Endometrial microvascular endothelial cells (primary cell): ENCODE data around the gene SLC22A5. TPM values are rescaled to one million over a fixed set of nuclear protein-coding genes. Genes with fewer than 3 reads are reported as not detected.

Experiments used
- in situ Hi-C: cut with HindIII; loops from 2 replicates; pipeline ENCODE4 v1.10.0; 2017; ENCODE audit warnings: low sequenced_read_pairs, low pct_unique_long_range_greater_than_20kb; ENCODE audit errors: inconsistent ontology term
- total RNA-seq: library from RNA; depleted of rRNA; stranded (reverse); fragments of >200 nt; gene quantifications from one replicate; pipeline ENCODE4 v1.2.3, GENCODE V29; 2015; ENCODE audit errors: inconsistent ontology term

SLC22A5 gene
- total RNA-seq, 1 donor from 2014 or later: 4.1 TPM

DNA sequence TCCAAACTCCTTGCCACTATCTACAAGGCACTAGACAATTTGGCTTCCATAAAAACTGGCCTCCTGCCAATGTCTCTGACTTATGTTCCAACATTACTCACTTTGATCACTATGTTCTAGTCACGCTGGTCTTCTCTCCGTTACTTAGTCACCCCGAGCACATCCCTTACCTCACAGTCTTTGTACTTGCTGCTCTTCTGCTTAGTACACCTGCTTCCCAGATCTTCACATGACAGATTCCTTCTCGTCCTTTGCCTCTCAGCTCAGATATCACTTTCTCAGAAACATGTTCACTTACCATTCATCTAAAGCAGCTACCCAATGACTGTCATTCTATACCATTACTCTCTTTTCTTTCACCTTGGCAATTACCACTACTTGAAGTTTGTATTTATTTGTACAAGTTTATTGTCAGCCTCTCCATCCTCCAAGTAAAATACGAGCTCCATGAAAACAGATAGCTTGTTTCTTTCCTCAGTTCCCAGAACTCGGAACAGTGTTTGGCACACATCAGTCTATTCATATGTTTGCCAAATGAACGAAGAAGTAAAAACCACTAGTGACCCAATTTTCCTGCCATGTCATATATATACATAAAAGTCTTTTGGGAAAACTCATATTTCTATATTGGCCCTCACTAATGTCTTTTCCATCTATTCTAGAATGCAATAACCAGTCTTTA is 5.9 kb upstream of the SLC22A5 start:
- in situ Hi-C loops: no loop called here

DNA sequence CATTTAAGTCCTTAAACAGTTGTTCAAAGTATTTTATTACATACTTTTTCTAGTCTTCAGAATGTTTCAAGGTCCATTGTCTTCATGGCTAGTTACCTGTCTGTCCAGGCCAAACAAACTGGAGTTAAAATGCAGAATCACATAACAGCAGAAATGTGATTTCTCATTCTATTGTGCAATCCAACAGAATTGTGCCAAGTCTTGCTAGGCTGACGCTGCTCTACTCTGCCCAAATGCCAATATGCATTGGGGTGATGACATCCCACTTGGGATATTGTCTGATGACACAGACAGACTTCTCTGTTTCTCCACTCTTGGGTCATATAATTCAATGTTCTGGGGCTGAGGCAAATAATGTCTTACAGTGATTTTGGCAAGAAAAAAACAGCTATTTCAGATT is 5.2 kb upstream of the SLC22A5 start:
- in situ Hi-C loops: no loop called here

DNA sequence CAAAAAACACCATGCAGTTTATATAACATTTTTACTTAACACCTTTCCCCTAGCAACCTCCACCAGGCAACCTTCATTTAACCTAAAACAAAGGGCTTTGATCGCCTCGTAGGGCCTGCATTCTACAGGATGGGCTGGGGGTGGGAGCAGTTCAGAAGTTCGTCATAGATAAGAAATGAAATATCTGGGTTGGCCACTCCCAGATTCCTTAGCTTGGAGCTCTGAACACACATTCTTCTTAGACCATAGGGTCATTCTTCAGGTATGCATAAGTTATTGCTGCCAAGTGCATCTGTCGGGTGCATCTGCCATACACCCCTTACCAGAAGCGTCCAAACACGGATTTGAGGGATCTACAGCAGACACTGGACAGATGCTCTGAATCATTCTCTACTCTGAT is 4.3 kb upstream of the SLC22A5 start:
- in situ Hi-C loops: no loop called here

DNA sequence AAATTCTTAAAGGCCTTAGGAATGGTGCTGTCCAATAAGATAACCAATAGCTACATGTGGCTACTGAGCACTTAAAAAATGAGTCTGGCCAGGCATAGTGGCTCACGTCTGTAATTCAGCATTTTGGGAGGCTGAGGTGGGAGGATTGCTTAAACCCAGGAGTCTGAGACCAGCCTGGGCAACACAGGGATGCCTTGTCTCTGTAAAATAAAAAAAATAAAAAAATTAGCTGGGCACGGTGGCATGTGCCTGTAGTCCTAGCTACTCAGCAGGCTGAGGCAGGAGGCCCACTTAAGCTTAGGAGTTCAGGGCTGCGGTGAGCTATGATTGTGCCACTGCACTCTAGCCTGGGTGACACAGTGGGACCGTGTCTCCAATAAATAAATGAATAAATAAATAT is 1.3 kb upstream of the SLC22A5 start:
- in situ Hi-C loops: no loop called here

DNA sequence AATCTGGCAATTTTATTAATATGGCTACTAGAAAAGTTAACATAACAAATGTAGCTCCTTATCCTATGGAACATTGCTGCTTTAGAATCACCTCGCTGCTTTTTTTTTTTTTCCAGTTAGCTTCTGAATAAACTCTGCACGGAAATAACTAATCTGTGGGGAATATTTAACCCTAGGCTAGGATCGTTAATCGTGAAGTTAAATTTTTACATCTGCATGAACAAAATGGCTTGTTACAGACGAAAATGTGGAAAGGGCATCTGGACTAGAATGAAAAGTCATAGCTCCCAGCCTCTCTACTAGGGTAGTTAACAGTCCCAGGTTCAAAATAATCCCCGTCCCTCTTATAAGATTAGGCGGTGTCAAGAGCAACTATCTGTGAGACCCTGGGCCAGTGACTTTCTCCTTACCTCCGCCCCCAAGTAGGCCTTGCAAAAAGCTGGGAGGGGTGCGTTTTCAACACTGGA is 470 bp upstream of the SLC22A5 start:
- in situ Hi-C loops: no loop called here

DNA sequence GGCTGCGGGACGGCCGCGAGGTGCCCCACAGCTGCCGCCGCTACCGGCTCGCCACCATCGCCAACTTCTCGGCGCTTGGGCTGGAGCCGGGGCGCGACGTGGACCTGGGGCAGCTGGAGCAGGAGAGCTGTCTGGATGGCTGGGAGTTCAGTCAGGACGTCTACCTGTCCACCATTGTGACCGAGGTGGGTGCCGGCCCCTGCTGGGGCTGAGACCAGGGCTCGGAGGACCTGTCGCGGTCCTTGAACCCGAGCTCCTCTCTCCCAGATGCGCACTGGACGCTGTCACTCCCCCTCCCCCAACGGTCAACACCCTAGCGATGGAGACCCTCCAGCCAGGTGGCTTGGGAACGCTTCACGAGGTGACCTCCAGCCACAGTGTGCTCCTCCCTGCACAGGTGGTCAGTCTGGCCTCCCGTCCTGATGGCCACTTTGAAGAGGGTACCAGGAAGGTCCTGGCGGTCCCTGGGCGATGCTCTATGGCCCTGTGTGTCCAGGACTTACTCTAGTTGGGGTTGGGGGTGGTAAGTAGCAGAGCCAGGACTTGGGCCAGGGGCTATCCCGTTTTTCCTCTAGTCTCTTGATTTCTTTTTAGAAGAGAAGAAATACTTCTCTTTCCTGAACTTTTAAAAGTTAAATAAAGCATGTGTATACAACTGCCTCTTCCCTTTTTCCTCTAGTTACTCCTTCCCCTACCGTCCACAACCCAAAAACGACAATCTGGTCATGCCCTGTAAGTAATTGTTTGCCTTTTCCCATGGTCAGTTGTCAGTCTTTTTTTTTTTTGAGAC is 866 bp downstream of the SLC22A5 start:
- in situ Hi-C loops: no loop called here

DNA sequence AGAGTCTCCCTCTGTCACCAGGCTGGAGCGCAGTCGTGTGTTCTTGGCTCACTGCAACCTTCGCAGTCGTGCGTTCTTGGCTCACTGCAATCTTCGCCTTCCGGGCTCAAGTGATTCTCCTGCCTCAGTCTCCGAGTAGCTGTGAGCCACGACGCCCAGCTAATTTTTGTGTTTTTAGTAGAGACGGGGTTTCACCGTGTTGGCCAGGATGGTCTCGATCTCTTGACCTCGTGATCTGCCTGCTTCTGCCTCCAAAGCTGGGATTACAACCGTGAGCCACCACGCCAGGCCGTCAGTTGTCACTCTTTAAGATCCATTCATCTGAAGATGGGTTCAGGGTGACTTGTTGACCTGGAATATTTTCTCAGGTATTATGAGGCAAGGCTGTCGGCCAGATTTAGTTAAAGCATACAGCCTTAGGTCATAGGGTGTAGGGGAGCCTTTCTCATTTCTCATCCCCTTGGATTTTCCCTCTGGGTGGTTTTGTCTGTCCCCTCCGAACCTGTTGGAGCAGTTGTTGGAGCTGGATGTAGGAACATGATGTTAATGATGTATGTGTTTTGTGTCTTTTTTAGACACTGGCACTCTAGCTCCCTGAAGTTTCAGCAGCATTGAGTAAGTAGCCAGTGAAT is 1.6 kb downstream of the SLC22A5 start:
- in situ Hi-C loops: no loop called here

DNA sequence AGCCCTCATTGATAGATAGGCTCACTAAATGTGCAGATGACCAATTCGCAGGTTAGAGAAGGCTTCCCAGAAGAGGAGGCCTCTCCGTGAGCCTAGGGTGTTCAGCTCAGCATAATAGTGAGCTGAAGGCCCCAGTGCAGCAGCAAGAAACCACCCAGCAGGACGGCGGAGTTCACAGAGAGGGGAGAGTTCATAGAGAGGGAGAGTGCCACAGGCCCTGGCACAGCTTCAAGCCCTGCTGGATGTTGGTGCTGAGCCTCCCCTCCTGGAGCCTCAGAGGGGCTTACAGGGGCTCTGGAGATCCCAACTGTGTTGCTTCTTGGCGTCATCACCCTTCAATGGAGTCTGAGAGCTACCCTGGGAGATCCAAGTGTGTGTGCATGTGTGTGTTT is 2.1 kb downstream of the SLC22A5 start:
- in situ Hi-C loops: no loop called here

DNA sequence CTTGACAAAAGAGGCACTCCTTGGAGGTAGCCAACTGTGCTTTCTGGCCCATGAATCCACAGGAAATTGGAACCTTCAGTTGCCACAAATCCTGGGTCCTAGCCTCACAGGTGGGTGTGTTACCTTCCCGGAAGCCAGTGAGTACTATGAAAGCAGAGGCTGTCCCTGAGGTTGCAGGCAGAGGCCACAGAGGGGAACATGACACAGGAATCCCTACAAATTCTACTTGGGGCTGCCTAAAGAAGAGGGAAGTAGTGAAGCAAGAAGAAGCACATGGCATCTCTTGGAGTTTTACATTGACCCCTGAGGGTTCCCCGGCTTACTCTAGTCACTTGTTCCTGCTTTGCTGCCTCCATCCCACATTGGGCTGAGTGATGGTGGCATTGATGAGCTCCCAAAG is 2.6 kb downstream of the SLC22A5 start:
- in situ Hi-C loops: no loop called here

DNA sequence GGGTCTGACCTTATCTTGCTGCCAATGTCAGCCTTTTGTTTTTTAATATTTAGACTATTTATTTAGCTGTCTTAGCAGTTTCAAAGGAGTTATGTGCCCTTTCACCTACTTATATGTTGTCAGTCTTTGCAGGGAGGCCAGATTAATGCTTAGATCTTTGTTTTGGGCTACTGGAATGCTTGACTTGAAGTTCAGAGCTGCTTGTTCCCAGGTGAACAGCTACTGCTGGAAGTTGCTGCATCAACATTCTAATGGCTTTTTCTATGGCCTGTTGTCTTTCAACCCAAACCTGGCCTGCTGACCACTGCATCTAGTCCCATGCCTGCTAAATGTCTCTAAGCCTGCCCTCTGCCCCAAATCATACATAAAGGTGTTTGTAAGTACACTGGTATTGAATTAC is 3.0 kb downstream of the SLC22A5 start:
- in situ Hi-C loops: no loop called here

DNA sequence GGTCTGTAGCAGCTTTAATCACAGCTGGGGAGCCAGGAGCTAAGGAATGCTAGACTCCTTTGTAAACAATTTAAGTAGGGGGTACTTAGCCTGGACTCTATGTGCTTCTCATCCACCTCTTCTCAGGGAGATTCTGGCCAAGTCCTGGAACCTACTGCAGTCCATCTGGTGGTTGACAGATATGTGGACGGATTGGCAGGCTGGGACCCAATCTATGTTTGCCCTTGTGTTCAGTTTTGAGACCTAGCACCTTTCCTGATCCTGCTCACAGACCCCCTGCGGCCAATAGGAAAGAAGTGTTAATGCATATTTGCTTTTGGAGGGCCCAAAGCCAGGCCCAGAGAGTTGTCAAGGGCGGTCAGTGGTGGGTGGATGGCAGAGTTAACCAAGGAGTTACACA is 6.4 kb downstream of the SLC22A5 start:
- in situ Hi-C loops: loop anchor here (25.0 kb wide), 1 partner anchor 486 kb away; the partner anchor contains the start of genes GDF9, LEAP2 and UQCRQ

DNA sequence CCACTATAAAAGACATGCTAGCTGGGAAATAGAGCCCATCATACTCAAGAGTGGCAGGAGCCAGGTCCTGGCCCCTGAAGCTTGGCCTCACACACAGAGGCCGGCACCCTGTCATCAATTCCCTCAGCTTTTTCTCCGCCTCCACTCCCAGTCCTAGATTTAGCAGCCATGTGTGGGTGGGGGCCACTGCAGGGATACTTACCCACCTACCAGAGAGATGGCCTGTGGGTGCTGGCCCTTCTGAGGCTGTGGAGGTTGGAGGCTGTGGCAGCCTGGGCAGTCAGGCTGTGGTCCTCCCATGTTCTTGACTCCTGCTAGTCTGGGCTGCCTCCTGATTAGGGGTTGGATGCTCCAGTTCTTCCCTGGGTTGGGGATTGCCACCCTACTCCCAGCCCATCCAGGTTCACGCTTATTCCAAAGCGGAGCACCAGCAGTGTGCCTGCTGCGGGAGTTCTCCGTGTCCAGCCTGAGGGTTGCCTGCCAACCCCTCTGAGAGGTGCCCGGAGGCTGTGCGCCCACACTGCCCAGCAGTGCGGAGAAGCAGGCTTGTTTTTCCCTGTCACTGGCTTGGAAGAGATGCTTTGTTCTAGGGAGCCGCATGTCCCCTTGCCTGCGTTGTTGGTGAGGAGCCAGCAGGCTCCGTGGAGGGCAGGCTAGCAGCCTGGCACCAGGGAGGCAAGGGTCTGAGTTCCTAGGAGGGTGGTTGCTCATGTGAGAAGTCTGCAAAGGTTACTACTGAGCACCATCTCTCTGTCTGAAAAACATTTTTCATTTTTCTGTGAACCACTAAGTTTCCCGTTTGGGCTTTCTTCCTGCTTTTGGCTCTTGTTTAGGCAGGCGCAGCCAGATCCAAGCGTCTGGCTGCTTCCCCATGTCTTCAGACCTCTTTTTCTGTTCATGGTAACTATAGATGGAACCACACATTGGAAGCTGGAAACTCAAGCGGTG is 7.5 kb downstream of the SLC22A5 start:
- in situ Hi-C loops: loop anchor here (25.0 kb wide), 1 partner anchor 485 kb away; the partner anchor contains the start of genes GDF9, LEAP2 and UQCRQ

DNA sequence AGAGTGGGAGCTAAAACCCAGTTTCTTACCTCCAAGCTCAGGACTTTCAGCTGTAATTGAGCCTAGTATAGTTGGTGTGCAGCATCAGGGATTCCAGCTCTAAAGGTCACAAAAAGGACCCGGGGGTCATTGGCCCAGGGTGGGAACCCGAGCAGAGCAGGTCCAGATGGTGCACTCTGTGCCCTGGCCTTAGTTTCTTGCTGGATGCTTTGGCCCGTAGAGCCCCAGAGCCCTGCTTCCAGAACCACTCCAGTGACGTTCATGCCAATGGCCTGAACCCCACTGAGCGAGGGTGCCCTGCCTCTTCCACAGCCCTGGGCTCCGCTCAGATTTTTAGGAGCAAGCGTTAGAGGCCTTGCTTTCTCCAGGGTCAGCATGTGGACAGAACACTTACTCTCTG is 8.2 kb downstream of the SLC22A5 start:
- in situ Hi-C loops: loop anchor here (25.0 kb wide), 1 partner anchor 485 kb away; the partner anchor contains the start of genes GDF9, LEAP2 and UQCRQ

DNA sequence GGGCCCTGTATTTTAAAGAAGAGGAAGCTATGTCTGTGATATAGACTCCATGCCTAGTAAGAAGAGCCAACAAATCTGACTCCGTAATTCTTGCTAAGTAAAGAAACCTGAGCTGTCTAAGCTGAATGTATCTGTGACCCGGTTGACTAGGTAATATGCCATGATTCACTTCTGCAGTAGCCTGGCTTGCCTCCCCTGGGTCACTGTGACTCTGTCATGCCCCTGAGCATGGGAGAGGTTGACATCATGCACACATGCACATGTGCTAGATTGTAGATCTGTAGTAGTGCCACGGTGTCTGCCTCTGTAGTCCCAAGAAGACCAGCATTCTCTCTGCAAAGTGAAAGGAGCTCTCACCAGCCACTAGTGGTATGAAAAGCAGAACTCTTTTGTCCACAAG is 9.1 kb downstream of the SLC22A5 start:
- in situ Hi-C loops: loop anchor here (25.0 kb wide), 1 partner anchor 484 kb away; the partner anchor contains the start of genes GDF9, LEAP2 and UQCRQ

DNA sequence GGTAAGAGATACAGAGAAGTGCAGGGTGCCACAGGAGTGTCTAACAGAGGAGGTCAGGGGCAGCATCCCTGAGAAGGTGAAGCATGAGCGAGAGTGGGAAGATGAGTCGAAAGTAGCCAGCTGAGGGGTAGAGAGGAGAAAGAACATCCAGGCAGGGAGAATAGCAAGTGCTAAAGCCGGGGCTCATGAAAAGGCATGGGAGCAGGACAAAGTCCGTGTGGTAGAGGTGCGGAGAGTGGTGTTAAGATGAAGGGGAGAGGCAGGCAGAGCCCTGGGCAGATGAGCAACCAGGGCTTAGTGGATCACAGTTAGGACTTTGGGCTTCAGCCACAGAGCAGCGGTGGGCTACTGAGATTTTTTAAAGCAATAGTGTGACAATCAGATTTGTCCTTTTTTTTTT is 10.5 kb downstream of the SLC22A5 start:
- in situ Hi-C loops: loop anchor here (25.0 kb wide), 1 partner anchor 482 kb away; the partner anchor contains the start of genes GDF9, LEAP2 and UQCRQ

DNA sequence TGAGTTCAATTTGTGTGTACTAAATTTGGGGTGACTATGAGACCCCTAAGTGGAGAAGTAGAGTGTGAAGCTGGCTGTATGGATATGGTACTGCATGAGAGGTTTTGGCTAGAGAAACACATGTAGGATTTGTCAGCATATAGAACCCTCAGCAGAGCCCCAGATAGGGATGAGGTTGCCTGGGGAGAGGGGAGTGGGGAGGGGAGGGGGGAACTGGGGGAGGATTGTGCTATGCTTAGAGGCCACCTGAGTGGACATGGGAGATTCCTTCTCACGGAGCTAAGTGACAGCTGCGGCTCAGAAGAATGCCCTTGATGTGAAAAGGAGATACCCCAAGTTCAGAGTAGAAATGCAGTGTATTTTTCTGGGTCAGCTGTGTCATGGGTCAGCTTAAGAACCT is 11.2 kb downstream of the SLC22A5 start:
- in situ Hi-C loops: loop anchor here (25.0 kb wide), 1 partner anchor 482 kb away; the partner anchor contains the start of genes GDF9, LEAP2 and UQCRQ

DNA sequence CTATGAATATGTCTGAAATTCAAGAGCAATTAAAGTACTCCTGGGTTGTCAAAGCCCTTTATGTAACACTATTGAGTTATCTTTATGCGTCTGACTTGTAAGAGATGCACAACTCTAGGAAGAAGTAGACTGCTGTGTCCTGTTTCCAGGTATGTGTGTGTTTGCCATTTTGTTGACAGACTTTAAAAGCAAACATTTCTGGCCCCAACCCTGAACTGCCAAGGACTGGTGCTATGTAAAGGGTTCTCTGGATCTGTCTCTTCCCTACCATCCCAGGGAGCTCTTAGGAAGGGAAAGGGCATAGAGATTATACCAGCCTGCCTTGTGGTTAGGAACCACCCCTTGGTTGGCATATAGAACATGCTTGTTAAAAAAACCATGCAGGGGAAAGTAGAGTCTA is 12.1 kb downstream of the SLC22A5 start:
- in situ Hi-C loops: loop anchor here (25.0 kb wide), 1 partner anchor 481 kb away; the partner anchor contains the start of genes GDF9, LEAP2 and UQCRQ

DNA sequence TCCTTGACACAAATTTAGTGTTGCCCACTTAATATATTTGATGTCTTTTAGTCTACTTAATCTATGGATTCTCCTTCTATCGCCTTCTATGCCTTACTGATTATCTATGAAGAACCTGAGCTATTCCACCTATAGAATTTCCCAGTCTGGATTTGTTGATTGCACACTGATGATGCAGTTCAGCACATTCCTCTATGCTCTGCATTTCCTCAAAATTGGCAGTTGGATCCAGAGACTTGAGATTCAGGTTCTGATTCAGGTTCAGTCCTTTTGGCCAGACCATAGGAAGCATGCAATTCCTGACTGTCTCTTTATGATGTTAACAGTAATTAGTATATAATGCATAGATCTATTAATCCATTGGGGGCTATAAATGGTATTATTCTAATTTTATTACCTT is 13.8 kb downstream of the SLC22A5 start:
- in situ Hi-C loops: loop anchor here (25.0 kb wide), 1 partner anchor 479 kb away; the partner anchor contains the start of genes GDF9, LEAP2 and UQCRQ
